H9 (cell line): ENCODE data around the gene FKBP11. TPM values are rescaled to one million over a fixed set of nuclear protein-coding genes. Genes with fewer than 3 reads are reported as not detected.

Experiments used
- DNase-seq: peaks from one replicate; pipeline ENCODE4 v3.0.0-alpha.2; 2017
- H2AFZ ChIP-seq: one replicate; pipeline ENCODE4 v1.6.1; 2013; ENCODE audit warnings: mild to moderate bottlenecking, low read length, control low read depth, moderate library complexity
- H2AK5ac ChIP-seq: 2 replicates; pipeline ENCODE4 v1.6.1; 2013; ENCODE audit warnings: low read length, control low read depth, mixed read lengths; ENCODE audit not compliant: insufficient read length
- H2BK120ac ChIP-seq: one replicate; pipeline ENCODE4 v1.6.1; 2013; ENCODE audit warnings: low read depth, mild to moderate bottlenecking, low read length, control low read depth, inconsistent platforms; ENCODE audit not compliant: poor library complexity, severe bottlenecking
- H2BK12ac ChIP-seq: 2 replicates; pipeline ENCODE4 v1.6.1; 2013; ENCODE audit warnings: low read length, control low read depth, mixed read lengths, low read depth; ENCODE audit not compliant: insufficient read length
- H2BK15ac ChIP-seq: 2 replicates; pipeline ENCODE4 v1.6.1; 2013; ENCODE audit warnings: low read depth, low read length, control low read depth
- H2BK20ac ChIP-seq: one replicate; pipeline ENCODE4 v1.6.1; 2013; ENCODE audit warnings: low read depth, mild to moderate bottlenecking, low read length, control low read depth, inconsistent platforms; ENCODE audit not compliant: poor library complexity, severe bottlenecking
- H2BK5ac ChIP-seq: 2 replicates; pipeline ENCODE4 v1.6.1; 2013; ENCODE audit warnings: low read length, control low read depth, mixed read lengths; ENCODE audit not compliant: insufficient read length
- H3K14ac ChIP-seq: 2 replicates; pipeline ENCODE4 v1.6.1; 2013; ENCODE audit warnings: low read length, control low read depth; ENCODE audit not compliant: insufficient read depth
- H3K18ac ChIP-seq: 2 replicates; pipeline ENCODE4 v1.6.1; 2013; ENCODE audit warnings: low read depth, mild to moderate bottlenecking, mixed read lengths, low read length, control low read depth; ENCODE audit not compliant: insufficient read length
- H3K23ac ChIP-seq: 2 replicates; pipeline ENCODE4 v1.6.1; 2013; ENCODE audit warnings: low read length, control low read depth, mixed read lengths, low read depth; ENCODE audit not compliant: insufficient read length
- H3K23me2 ChIP-seq: 2 replicates; pipeline ENCODE4 v1.6.1; 2013; ENCODE audit warnings: low read depth, mild to moderate bottlenecking, mixed read lengths, low read length, control low read depth; ENCODE audit not compliant: insufficient read length, poor library complexity, severe bottlenecking
- H3K27ac ChIP-seq: 2 replicates; pipeline ENCODE4 v1.5.1; 2013; ENCODE audit warnings: low read length, control low read depth, mixed read lengths, low read depth; ENCODE audit not compliant: insufficient read length
- H3K27me3 ChIP-seq: 2 replicates; pipeline ENCODE4 v1.6.1; 2013; ENCODE audit warnings: low read length, control low read depth, inconsistent platforms; ENCODE audit not compliant: insufficient read depth
- H3K4ac ChIP-seq: 2 replicates; pipeline ENCODE4 v1.6.1; 2013; ENCODE audit warnings: low read depth, mild to moderate bottlenecking, control low read depth, inconsistent platforms, low read length, moderate library complexity
- H3K4me1 ChIP-seq: 2 replicates; pipeline ENCODE4 v1.6.1; 2013; ENCODE audit warnings: low read length, control low read depth, inconsistent platforms; ENCODE audit not compliant: insufficient read depth
- H3K4me2 ChIP-seq: 2 replicates; pipeline ENCODE4 v1.6.1; 2013; ENCODE audit warnings: low read length, control low read depth, mixed read lengths; ENCODE audit not compliant: insufficient read length, insufficient read depth
- H3K56ac ChIP-seq: 2 replicates; pipeline ENCODE4 v1.6.1; 2013; ENCODE audit warnings: low read depth, mild to moderate bottlenecking, mixed read lengths, low read length, control low read depth; ENCODE audit not compliant: insufficient read length
- H3K79me1 ChIP-seq: 2 replicates; pipeline ENCODE4 v1.6.1; 2013; ENCODE audit warnings: low read depth, mild to moderate bottlenecking, moderate library complexity, low read length, control low read depth, inconsistent platforms; ENCODE audit not compliant: insufficient read depth, poor library complexity, severe bottlenecking
- H3K79me2 ChIP-seq: 2 replicates; pipeline ENCODE4 v1.6.1; 2013; ENCODE audit warnings: low read length, control low read depth, inconsistent platforms; ENCODE audit not compliant: insufficient read depth
- H3K9ac ChIP-seq: 2 replicates; pipeline ENCODE4 v1.6.1; 2013; ENCODE audit warnings: low read length, control low read depth, mixed read lengths; ENCODE audit not compliant: insufficient read length; ENCODE audit errors: extremely low read depth
- H3K9me3 ChIP-seq: one replicate; pipeline ENCODE4 v1.6.1; 2013; ENCODE audit warnings: low read depth, low read length, inconsistent platforms; ENCODE audit not compliant: control insufficient read depth
- H3T11ph ChIP-seq: one replicate; pipeline ENCODE4 v1.6.1; 2013; ENCODE audit warnings: mild to moderate bottlenecking, low read length, control low read depth, inconsistent platforms
- H4K20me1 ChIP-seq: one replicate; pipeline ENCODE4 v1.6.1; 2013; ENCODE audit not compliant: control insufficient read depth, insufficient read length, insufficient read depth
- H4K5ac ChIP-seq: 2 replicates; pipeline ENCODE4 v1.6.1; 2013; ENCODE audit warnings: low read depth, mild to moderate bottlenecking, mixed read lengths, low read length, control low read depth; ENCODE audit not compliant: insufficient read length
- H4K8ac ChIP-seq: replicated peaks from 2 replicates; pipeline ENCODE4 v1.6.1; 2013; ENCODE audit warnings: low read length, control low read depth, mixed read lengths, low read depth; ENCODE audit not compliant: insufficient read length
- H4K91ac ChIP-seq: 2 replicates; pipeline ENCODE4 v1.6.1; 2013; ENCODE audit warnings: low read depth, mild to moderate bottlenecking, moderate library complexity, mixed read lengths, low read length, control low read depth; ENCODE audit not compliant: insufficient read length
- H3K27ac Mint-ChIP-seq, 3 experiments: 2 replicates in 2 of 3; 3 replicates in 1 of 3; pipeline ENCODE4 v1.8.0; 2020 to 2021; ENCODE audit warnings: mixed read lengths in 3 of 3, mild to moderate bottlenecking in 1 of 3, moderate library complexity in 1 of 3
- H3K27me3 Mint-ChIP-seq: 2 replicates; pipeline ENCODE4 v1.8.0; 2021; ENCODE audit warnings: low read depth, mild to moderate bottlenecking, moderate library complexity, mixed read lengths
- H3K36me3 Mint-ChIP-seq, 3 experiments: 2 replicates in 2 of 3; 3 replicates in 1 of 3; pipeline ENCODE4 v1.8.0; 2020 to 2021; ENCODE audit warnings: low read depth in 3 of 3, mixed read lengths in 3 of 3; ENCODE audit not compliant: insufficient read depth in 1 of 3
- H3K4me1 Mint-ChIP-seq, 2 experiments: 2 replicates each; pipeline ENCODE4 v1.8.0; 2020; ENCODE audit warnings: mixed read lengths in 2 of 2
- H3K4me3 Mint-ChIP-seq, 2 experiments: 2 replicates in 1 of 2; 3 replicates in 1 of 2; pipeline ENCODE4 v1.8.0; 2020 to 2021; ENCODE audit warnings: mild to moderate bottlenecking in 2 of 2, mixed read lengths in 2 of 2, moderate library complexity in 1 of 2
- H3K9me3 Mint-ChIP-seq, 2 experiments: 2 replicates in 1 of 2; 3 replicates in 1 of 2; pipeline ENCODE4 v1.8.0; 2020; ENCODE audit warnings: mild to moderate bottlenecking in 2 of 2, mixed read lengths in 2 of 2, moderate library complexity in 1 of 2
- WGBS: extraction: QIAGEN DNeasy Blood & Tissue Kit; methylation state at CpG from one replicate; pipeline ENCODE4 v1.1.7; 2013; ENCODE audit warnings: missing lambda C conversion rate, low lambda C conversion rate, mixed read lengths; ENCODE audit not compliant: insufficient read length; ENCODE audit errors: extremely low coverage; 5-methylcytosine and 5-hydroxymethylcytosine counted together
- total RNA-seq: library from RNA; stranded (reverse); gene quantifications from 2 replicates; pipeline ENCODE4 v1.2.1, GENCODE V29; 2021
- TF ChIP-seq, protein P1 (sequence below): fragments of 200-600 bp; sonication (generic); conservative IDR thresholded peaks from 3 replicates; pipeline ENCODE4 v1.8.0; 2021; ENCODE audit warnings: antibody characterized with exemption, mild to moderate bottlenecking

FKBP11 gene
- total RNA-seq, 1 experiment from 2014 or later: 40.8 TPM

DNA sequence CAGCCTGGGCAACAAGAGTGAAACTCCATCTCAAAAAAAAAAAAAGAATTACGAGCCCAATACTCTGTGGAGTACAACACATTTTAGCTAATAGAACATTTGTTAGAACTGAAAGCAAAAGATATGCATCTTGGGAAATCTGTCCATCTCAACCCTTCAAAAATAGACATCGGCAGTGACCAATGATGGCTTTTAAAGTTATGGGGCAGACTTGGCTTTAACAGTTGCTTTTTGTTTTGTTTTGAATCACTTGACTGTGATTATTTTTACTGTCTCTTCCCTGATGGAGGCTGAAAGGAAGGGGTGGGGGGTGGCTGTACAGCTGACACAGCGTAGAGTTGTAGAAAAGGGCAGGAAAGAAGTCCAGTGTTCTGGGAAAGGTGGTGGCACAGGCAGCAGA, 2.2 kb downstream of the FKBP11 start:
- TF ChIP-seq, protein P1, sequence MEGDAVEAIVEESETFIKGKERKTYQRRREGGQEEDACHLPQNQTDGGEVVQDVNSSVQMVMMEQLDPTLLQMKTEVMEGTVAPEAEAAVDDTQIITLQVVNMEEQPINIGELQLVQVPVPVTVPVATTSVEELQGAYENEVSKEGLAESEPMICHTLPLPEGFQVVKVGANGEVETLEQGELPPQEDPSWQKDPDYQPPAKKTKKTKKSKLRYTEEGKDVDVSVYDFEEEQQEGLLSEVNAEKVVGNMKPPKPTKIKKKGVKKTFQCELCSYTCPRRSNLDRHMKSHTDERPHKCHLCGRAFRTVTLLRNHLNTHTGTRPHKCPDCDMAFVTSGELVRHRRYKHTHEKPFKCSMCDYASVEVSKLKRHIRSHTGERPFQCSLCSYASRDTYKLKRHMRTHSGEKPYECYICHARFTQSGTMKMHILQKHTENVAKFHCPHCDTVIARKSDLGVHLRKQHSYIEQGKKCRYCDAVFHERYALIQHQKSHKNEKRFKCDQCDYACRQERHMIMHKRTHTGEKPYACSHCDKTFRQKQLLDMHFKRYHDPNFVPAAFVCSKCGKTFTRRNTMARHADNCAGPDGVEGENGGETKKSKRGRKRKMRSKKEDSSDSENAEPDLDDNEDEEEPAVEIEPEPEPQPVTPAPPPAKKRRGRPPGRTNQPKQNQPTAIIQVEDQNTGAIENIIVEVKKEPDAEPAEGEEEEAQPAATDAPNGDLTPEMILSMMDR: no peak
- Mint-ChIP-seq H3K9me3 (no peaks in the 10 kb centered on the region), H3K36me3 (peaks cover 18 to 42% (median 25%) of the 10 kb centered on the region in 3 experiments), H3K27me3 (no peaks in the 10 kb centered on the region), H3K27ac (no peak overlapping the region), H3K4me3 (no peak overlapping the region), H3K4me1 (peaks cover 10 to 14% of the 10 kb centered on the region in 2 experiments)
- Histone ChIP-seq H4K8ac (no peak overlapping the region), H3K4me2 (no peak overlapping the region), H3K4me1 (no peaks in the 10 kb centered on the region), H2AFZ (no peak overlapping the region), H3K27ac (no peak overlapping the region), H4K91ac (no peak overlapping the region), H2AK5ac (no peak overlapping the region), H3K79me1 (no peaks in the 10 kb centered on the region), H3K23ac (no peak overlapping the region), H2BK12ac (no peak overlapping the region), H4K5ac (no peak overlapping the region), H3K18ac (no peak overlapping the region), H3K9me3 (no peaks in the 10 kb centered on the region), H3K27me3 (no peaks in the 10 kb centered on the region), H3K23me2 (peaks cover 4% of the 10 kb centered on the region), H2BK15ac (no peak overlapping the region), H3T11ph (no peak overlapping the region), H2BK5ac (no peak overlapping the region), H4K20me1 (no peaks in the 10 kb centered on the region), H2BK20ac (no peak overlapping the region), H3K79me2 (no peaks in the 10 kb centered on the region), H3K4ac (no peak overlapping the region), H2BK120ac (no peak overlapping the region), H3K9ac (no peak overlapping the region), H3K56ac (no peak overlapping the region), H3K14ac (no peak overlapping the region)
- no CpG with 5 or more reads among the region's 3 CpGs for WGBS
- no peak for DNase-seq
